ENCODE data around the gene SLX9.

SLX9 gene

GRCh38 chr21:44904141-44904923 lies 35.5 kb upstream of the SLX9 start:
- Mint-ChIP-seq H3K27ac (no peak overlapping the region), H3K4me1 (peaks cover 45% of the 10 kb centered on the region), H3K36me3 (ENCODE audit: low read depth) (no peaks in the 10 kb centered on the region), H3K9me3 (no peaks in the 10 kb centered on the region), H3K27me3 (ENCODE audit: low read depth, poor library complexity) (peaks cover 19% of the 10 kb centered on the region), H3K4me3 (no peak overlapping the region)
- TF ChIP-seq CTCF (IDR thresholded peaks at IDR 0.05), result no peak
- no peak for DNase-seq

- H3K36me3 Mint-ChIP-seq (ENCODE audit: low read depth), result no peaks in the 10 kb centered on the region
- H3K4me1 Mint-ChIP-seq, result peaks cover 52% of the 10 kb centered on the region
- no peak overlapping the region for H3K4me3 Mint-ChIP-seq
- H3K27ac Mint-ChIP-seq, result no peak overlapping the region
- no peaks in the 10 kb centered on the region for H3K9me3 Mint-ChIP-seq
- peaks cover 25% of the 10 kb centered on the region for H3K27me3 Mint-ChIP-seq (ENCODE audit: low read depth, poor library complexity)
- no peak for DNase-seq
- no peak for TF ChIP-seq CTCF (IDR thresholded peaks at IDR 0.05)
Observed at GRCh38 chr21:44905016-44905727, 34.7 kb upstream of the SLX9 start.

GRCh38 chr21:44905728-44906090 lies 34.1 kb upstream of the SLX9 start:
- TF ChIP-seq CTCF (IDR thresholded peaks at IDR 0.05), result no peak
- peaks cover 25% of the 10 kb centered on the region for H3K27me3 Mint-ChIP-seq (ENCODE audit: low read depth, poor library complexity)
- no peaks in the 10 kb centered on the region for H3K36me3 Mint-ChIP-seq (ENCODE audit: low read depth)
- H3K4me1 Mint-ChIP-seq, result peaks cover 50% of the 10 kb centered on the region
- no peak for DNase-seq
- no peak overlapping the region for H3K4me3 Mint-ChIP-seq
- no peaks in the 10 kb centered on the region for H3K9me3 Mint-ChIP-seq
- H3K27ac Mint-ChIP-seq, result no peak overlapping the region

- no peaks in the 10 kb centered on the region for H3K36me3 Mint-ChIP-seq (ENCODE audit: low read depth)
- TF ChIP-seq CTCF (IDR thresholded peaks at IDR 0.05), result no peak
- peaks cover 47% of the 10 kb centered on the region for H3K4me1 Mint-ChIP-seq
- no peak overlapping the region for H3K4me3 Mint-ChIP-seq
- H3K27ac Mint-ChIP-seq, result no peak overlapping the region
- peaks cover 29% of the 10 kb centered on the region for H3K27me3 Mint-ChIP-seq (ENCODE audit: low read depth, poor library complexity)
- no peak for DNase-seq
- no peaks in the 10 kb centered on the region for H3K9me3 Mint-ChIP-seq
Observed at GRCh38 chr21:44907225-44907965, 32.4 kb upstream of the SLX9 start.

GRCh38 chr21:44907966-44908895 lies 31.6 kb upstream of the SLX9 start:
- DNase-seq, result no peak
- TF ChIP-seq CTCF (IDR thresholded peaks at IDR 0.05), result no peak
- peaks cover 42% of the 10 kb centered on the region for H3K4me1 Mint-ChIP-seq
- no peaks in the 10 kb centered on the region for H3K36me3 Mint-ChIP-seq (ENCODE audit: low read depth)
- peaks cover 29% of the 10 kb centered on the region for H3K27me3 Mint-ChIP-seq (ENCODE audit: low read depth, poor library complexity)
- no peaks in the 10 kb centered on the region for H3K9me3 Mint-ChIP-seq
- H3K27ac Mint-ChIP-seq, result no peak overlapping the region
- no peak overlapping the region for H3K4me3 Mint-ChIP-seq

All from nephron progenitor cell (in vitro differentiated cells).